GM12878 (cell line): Measurements from ENCODE around the gene FADS1. TPM values are rescaled to one million over a fixed set of nuclear protein-coding genes. Genes with fewer than 3 reads are reported as not detected.

ENCODE experiments used
- CUX1 ChIP-seq: IDR thresholded peaks from 2 replicates; pipeline ENCODE4 v1.6.1; 2012; ENCODE audit warnings: improper control_type of control experiment, low read depth, low read length; ENCODE audit not compliant: insufficient replicate concordance
- polyA plus RNA-seq, 11 experiments: library from polyadenylated mRNA; depleted of rRNA in 4 of 11; unstranded in 6 of 11; stranded (reverse) in 5 of 11; fragments of >200 nt; fragmentation: Nextera tagmentation in 4 of 11; fragmentation: Illumina TruSeq in 1 of 11; extraction: Ambion mirVana in 4 of 11; extraction: Trizol in 1 of 11; gene quantifications; 1 replicate in 1 of 11; 2 replicates in 10 of 11; pipeline versions ENCODE4 v1.2.1 to v1.2.3, GENCODE V29; 2011 to 2016; ENCODE audit warnings: inconsistent platforms in 2 of 11, missing spikeins in 2 of 11, low read depth in 1 of 11
- total RNA-seq, 4 experiments: library from RNA; depleted of rRNA in 3 of 4; stranded (reverse); fragments of >200 nt in 3 of 4; fragmentation: Illumina TruSeq in 1 of 4; extraction: Trizol in 1 of 4; gene quantifications; 2 replicates each; pipeline versions ENCODE4 v1.2.1 to v1.2.3, GENCODE V29; 2013 to 2021

Gene FADS1
- total and polyA plus RNA-seq, 10 of the 15 experiments (the other 5 are each of a cell fraction or from before 2014, with no cell fraction given), result 8.8 to 73.9 (median 39.0) TPM

GRCh38 chr11:61817471-61818202, 834 bp upstream of the FADS1 start (continued):
- TF ChIP-seq CUX1, result no peak
- TF ChIP-seq, all 136 proteins: peak for 0
